Pancreas (tissue), 10 donors: ENCODE measurements around the gene ZNF438. TPM values are rescaled to one million over a fixed set of nuclear protein-coding genes. Genes with fewer than 3 reads are reported as not detected.

Experiments
- ATAC-seq, 4 donors: fragments of 200-7000 bp; cut with Tn5 transposase; one replicate each; pipeline versions ENCODE4 v1.8.0 to v1.9.1; 2020; ENCODE audit warnings: mild to moderate bottlenecking in 4 of 4, moderate library complexity in 4 of 4
- DNase-seq, 6 donors: peaks; one replicate each; pipeline ENCODE4 v3.0.0-alpha.2; 2020
- FAIRE-seq: peaks from 2 replicates; lab custom pipeline; 2012; peaks lifted over from hg19 to GRCh38; lab: Jason Lieb, UNC
- H3K27ac ChIP-seq, 4 donors: fragments of 200-600 bp; sonication (generic); 1 replicate in 3 of 4; 2 replicates in 1 of 4; pipeline versions ENCODE4 v1.5.0 to v1.8.0; 2020
- H3K27me3 ChIP-seq, 4 donors: fragments of 200-600 bp; one replicate each; pipeline ENCODE4 v1.8.0; 2021
- H3K36me3 ChIP-seq, 3 donors: fragments of 200-600 bp; sonication (generic) in 1 of 3; one replicate each; pipeline versions ENCODE4 v1.5.0 to v1.8.0; 2020 to 2021
- H3K4me1 ChIP-seq, 3 donors: fragments of 200-600 bp; one replicate each; pipeline ENCODE4 v1.8.0; 2021
- H3K4me3 ChIP-seq, 4 donors: fragments of 200-600 bp; sonication (generic) in 2 of 4; one replicate each; pipeline versions ENCODE4 v1.5.0 to v1.8.0; 2020 to 2021
- H3K9me3 ChIP-seq, 4 donors: fragments of 200-600 bp; one replicate each; pipeline ENCODE4 v1.8.0; 2021
- CTCF ChIP-seq, 4 donors: fragments of 200-600 bp; sonication (generic) in 3 of 4; IDR thresholded peaks; one replicate each; pipeline versions ENCODE4 v1.5.0 to v1.8.0; 2021; ENCODE audit warnings: antibody characterized with exemption in 4 of 4
- WGBS, 2 donors: extraction: QIAGEN DNeasy Blood & Tissue Kit; methylation state at CpG; one replicate each; pipeline ENCODE4 v1.1.7; 2013; 5-methylcytosine and 5-hydroxymethylcytosine counted together
- intact Hi-C, 3 donors: fragments of 100-400 bp; cut with DNase I; formaldehyde crosslinking; loops; one replicate each; pipeline versions ENCODE4 v1.11.1 to v1.14.2; 2022
- polyA plus RNA-seq, 2 donors: library from polyadenylated mRNA; stranded (reverse); fragments of 200-250 nt; gene quantifications; one replicate each; pipeline ENCODE4 v1.2.3, GENCODE V29; 2013
- total RNA-seq, 6 donors: library from RNA; stranded (reverse); fragmentation: NEBNext Ultra II Directional in 4 of 6; extraction: Animal tissue kit (Norgen Biotek cat#: 25700) in 4 of 6; gene quantifications; one replicate each; pipeline versions ENCODE4 v1.2.1 to v1.2.4, GENCODE V29; 2021 to 2023
- donor health status: healthy with polysubstance abuse.
- donor health status: DM: no; HTN: no; CAD: no; lungs with moderate emphysema.
- donor health status: DM: no; HTN: no; CAD: no.
- donor health status: control.
- donor health status: control.
- donor health status: Bipolar disorder and iron deficiency.
- donor health status: DM: yes; HTN: yes; CAD: no.
- donor health status: DM: no; HTN: no; CAD: no.
- donor health status: DM: no; HTN: no; CAD: no.
- donor health status: DM: yes; HTN: yes; CAD: no.

The ZNF438 gene
- total and polyA plus RNA-seq, 8 donors: 1.5 to 4.8 (median 2.5) TPM

DNA sequence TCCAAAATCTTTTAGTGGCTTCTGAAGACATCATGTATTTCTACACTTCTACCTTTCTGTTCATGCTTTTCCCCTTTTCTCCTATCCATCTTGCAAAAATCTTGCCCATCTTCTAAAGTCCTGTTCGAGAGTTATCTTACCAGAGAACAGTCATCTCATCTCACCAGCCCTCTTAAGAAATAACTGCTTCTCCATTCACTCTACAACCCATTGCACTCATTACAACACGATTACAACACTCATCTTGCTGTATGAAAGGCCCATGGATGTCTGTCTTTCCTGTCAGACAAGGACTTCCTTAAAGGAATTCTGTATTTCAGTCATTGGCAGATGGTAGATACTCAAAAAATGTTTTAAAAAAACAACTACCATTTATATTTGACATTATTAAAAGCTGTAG, 30.8 kb downstream of the ZNF438 start:
- no peak overlapping the region for H3K4me3 ChIP-seq
- ATAC-seq: no peak
- intact Hi-C loops: no loop called here
- H3K9me3 ChIP-seq: no peaks in the 10 kb centered on the region
- WGBS, 2 donors: 91 to 96% methylated on average over 2 of the region's 2 CpGs
- no peaks in the 10 kb centered on the region for H3K27me3 ChIP-seq
- peaks cover 3 to 31% (median 6%) of the 10 kb centered on the region in 3 donors for H3K4me1 ChIP-seq
- H3K27ac ChIP-seq: peak overlapping the region in 1 of 4 donors; percentile 27
- H3K36me3 ChIP-seq: no peaks in the 10 kb centered on the region
- TF ChIP-seq CTCF (IDR thresholded peaks at IDR 0.05): no peak
- no peak for DNase-seq
- FAIRE-seq: no peak

DNA sequence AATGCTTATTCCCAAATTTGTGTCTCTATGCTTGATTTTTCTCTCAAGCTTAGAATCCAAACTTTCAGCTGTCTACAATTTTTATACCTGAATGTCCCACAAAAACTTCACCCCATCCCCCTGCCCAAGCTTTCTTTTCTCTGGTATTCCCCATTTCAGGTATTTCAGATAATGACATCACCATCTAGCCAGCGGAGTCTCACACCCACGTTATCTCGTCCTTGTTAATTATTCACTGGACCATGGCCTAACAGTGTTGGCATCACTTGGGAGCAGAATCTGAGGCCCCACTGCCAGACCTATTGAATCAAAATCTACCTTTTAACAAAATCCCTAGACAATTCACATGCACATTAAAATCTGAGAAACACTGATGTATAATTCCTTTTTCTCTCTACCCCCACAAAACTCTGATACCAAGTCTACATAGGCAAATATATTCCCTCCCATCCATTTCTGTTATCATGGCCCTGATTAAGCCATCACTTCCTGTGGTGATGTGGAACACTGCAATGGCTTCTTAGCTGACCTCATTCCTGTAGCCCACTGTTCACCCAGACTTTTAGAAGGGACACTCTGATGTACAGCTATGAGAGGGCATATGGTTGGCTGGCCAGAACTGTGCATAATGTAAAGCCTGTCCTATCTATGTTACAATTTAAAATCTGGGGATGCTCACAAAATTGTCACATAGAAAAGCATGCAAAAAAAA, 31.4 kb downstream of the ZNF438 start:
- ATAC-seq (peak in 3 of 4 donors; percentile 63 to 73 (median 67)), FAIRE-seq (no peak), DNase-seq (no peak)
- H3K27me3 ChIP-seq: no peaks in the 10 kb centered on the region
- 11 to 24% methylated on average over 3 of the region's 3 CpGs for WGBS, 2 donors
- intact Hi-C loops: no loop called here
- H3K36me3 ChIP-seq: no peaks in the 10 kb centered on the region
- peak overlapping the region in 2 of 4 donors; percentile 24 to 52 for H3K27ac ChIP-seq
- H3K9me3 ChIP-seq: no peaks in the 10 kb centered on the region
- no peak overlapping the region for H3K4me3 ChIP-seq
- peaks cover 3 to 31% (median 6%) of the 10 kb centered on the region in 3 donors for H3K4me1 ChIP-seq
- no peak for TF ChIP-seq CTCF (IDR thresholded peaks at IDR 0.05)

GRCh38 chr10:30999070-30999712, 32.5 kb downstream of the ZNF438 start:
- H3K9me3 ChIP-seq: no peaks in the 10 kb centered on the region
- no peaks in the 10 kb centered on the region for H3K27me3 ChIP-seq
- H3K27ac ChIP-seq: peak overlapping the region in 2 of 4 donors; percentile 35 to 52
- H3K4me3 ChIP-seq: no peak overlapping the region
- ATAC-seq: peak in 3 of 4 donors; percentile 59 to 85 (median 76)
- DNase-seq: peak in 1 of 6 donors; percentile 22
- FAIRE-seq: no peak
- 81 to 87% methylated on average over 3 of the region's 3 CpGs for WGBS, 2 donors
- no peak for TF ChIP-seq CTCF (IDR thresholded peaks at IDR 0.05)
- peaks cover 3 to 31% (median 6%) of the 10 kb centered on the region in 3 donors for H3K4me1 ChIP-seq
- no peaks in the 10 kb centered on the region for H3K36me3 ChIP-seq
- intact Hi-C loops: no loop called here

DNA sequence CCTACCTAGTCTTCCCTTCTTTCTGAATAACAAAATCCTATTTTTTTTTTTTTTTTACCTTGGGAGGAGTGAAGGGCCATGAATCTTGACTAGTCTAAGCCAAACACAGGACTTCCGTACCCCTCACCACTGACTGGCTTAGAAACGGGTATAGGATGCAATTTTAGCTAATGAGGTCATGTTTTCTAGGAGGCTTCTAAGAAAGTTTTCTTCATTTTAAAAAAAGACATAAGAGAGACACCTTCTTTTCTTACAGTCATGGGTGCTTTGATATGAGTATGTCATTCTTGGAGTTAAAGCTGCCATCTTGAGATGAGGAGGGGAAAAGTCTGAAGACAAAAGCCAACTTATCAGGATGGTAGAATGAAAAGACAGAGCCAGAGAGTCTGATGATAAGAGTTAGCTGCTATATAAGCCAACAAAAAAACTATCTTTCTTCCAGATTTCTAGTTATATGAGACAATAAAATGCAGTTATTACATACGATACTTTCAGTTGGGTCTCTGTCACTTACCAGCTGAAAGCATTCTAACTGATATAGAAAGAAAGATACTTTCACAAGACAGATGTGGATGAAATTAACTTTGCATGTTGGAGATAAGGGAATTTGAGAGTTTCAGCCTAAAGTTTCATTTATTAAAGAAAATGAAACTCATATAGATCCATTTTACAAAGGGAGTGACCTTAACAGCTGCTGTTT, 34.0 kb downstream of the ZNF438 start:
- intact Hi-C loops: no loop called here
- FAIRE-seq: no peak
- H3K4me3 ChIP-seq: no peak overlapping the region
- peak overlapping the region in 1 of 4 donors; percentile 18 for H3K27ac ChIP-seq
- no peaks in the 10 kb centered on the region for H3K27me3 ChIP-seq
- no peak for ATAC-seq
- WGBS, 2 donors: 90 to 93% methylated on average over 3 of the region's 3 CpGs
- H3K9me3 ChIP-seq: no peaks in the 10 kb centered on the region
- no peak for DNase-seq
- H3K36me3 ChIP-seq: no peaks in the 10 kb centered on the region
- no peak for TF ChIP-seq CTCF (IDR thresholded peaks at IDR 0.05)
- H3K4me1 ChIP-seq: peaks cover 3 to 31% (median 6%) of the 10 kb centered on the region in 3 donors
